Panc1 (cell line): ENCODE data around the gene CNTN5. TPM values are rescaled to one million over a fixed set of nuclear protein-coding genes. Genes with fewer than 3 reads are reported as not detected.

Source experiments
- ATAC-seq: fragments of 200-7000 bp; cut with Tn5 transposase; 2 replicates; pipeline ENCODE4 v1.9.1; 2020; ENCODE audit warnings: mild to moderate bottlenecking, moderate library complexity
- BruUV-seq: library from RNA; stranded (reverse); fragments of 400-500 nt; replicated peaks from 2 replicates; lab custom pipeline; 2021; lab: Mats Ljungman, UMichigan
- CTCF ChIA-PET: fragments of 300-600 bp; sonication (Branson Sonifier 250); formaldehyde crosslinking; loops from one replicate; lab custom pipeline; 2022; ENCODE audit warnings: antibody characterized with exemption; lab: Charles Lee
- POLR2A ChIA-PET: fragments of 300-600 bp; sonication (Branson Sonifier 250); formaldehyde crosslinking; loops from one replicate; lab custom pipeline; 2022; ENCODE audit warnings: antibody characterized with exemption; lab: Charles Lee
- DNase-seq: peaks from one replicate; pipeline ENCODE4 v3.0.0-alpha.2; 2010; ENCODE audit warnings: low read depth, low spot score
- H3K27ac ChIP-seq: 2 replicates; pipeline ENCODE4 v1.5.1; 2011; ENCODE audit warnings: mild to moderate bottlenecking, low read length, inconsistent platforms
- H3K27me3 ChIP-seq: fragments of 200-500 bp; sonication (Bioruptor generic); 2 replicates; pipeline ENCODE4 v1.6.0; 2014; ENCODE audit warnings: low read length, inconsistent platforms; ENCODE audit not compliant: control insufficient read depth, insufficient read depth
- H3K36me3 ChIP-seq: fragments of 200-500 bp; sonication (Bioruptor generic); 2 replicates; pipeline ENCODE4 v1.5.1; 2014; ENCODE audit warnings: inconsistent platforms, mild to moderate bottlenecking, low read length, moderate library complexity; ENCODE audit not compliant: control insufficient read depth, insufficient read depth
- H3K4me1 ChIP-seq: 2 replicates; pipeline ENCODE4 v1.5.1; 2011; ENCODE audit warnings: inconsistent platforms, mild to moderate bottlenecking, low read length, moderate library complexity; ENCODE audit not compliant: control insufficient read depth, insufficient read depth
- H3K4me3 ChIP-seq, 2 experiments: 2 replicates each; pipeline ENCODE4 v1.5.1; 2011 to 2012; ENCODE audit warnings: low read depth in 2 of 2, low read length in 2 of 2, mild to moderate bottlenecking in 2 of 2, inconsistent platforms in 1 of 2, moderate library complexity in 1 of 2
- H3K9me3 ChIP-seq: fragments of 200-500 bp; sonication (Bioruptor generic); 2 replicates; pipeline ENCODE4 v1.5.1; 2014; ENCODE audit warnings: low read depth, mild to moderate bottlenecking, inconsistent platforms, low read length, moderate library complexity; ENCODE audit not compliant: control insufficient read depth, insufficient read depth
- POLR2AphosphoS5 ChIP-seq: IDR thresholded peaks from 2 replicates; pipeline ENCODE4 v1.6.1; 2012; ENCODE audit warnings: mild to moderate bottlenecking, low read depth, low read length, moderate library complexity
- SIN3A ChIP-seq: IDR thresholded peaks from 2 replicates; pipeline ENCODE4 v1.6.1; 2012; ENCODE audit warnings: low read depth, mild to moderate bottlenecking, low read length, moderate library complexity, borderline replicate concordance; ENCODE audit not compliant: insufficient read depth
- TCF7L2 ChIP-seq: IDR thresholded peaks from 2 replicates; pipeline ENCODE4 v1.6.1; 2011; ENCODE audit warnings: mild to moderate bottlenecking, low read depth, low read length, inconsistent platforms
- in situ Hi-C: cut with HindIII; loops from 2 replicates; pipeline ENCODE4 v1.10.0; 2016; ENCODE audit warnings: low sequenced_read_pairs, low pct_unique_long_range_greater_than_20kb
- intact Hi-C: fragments of 100-400 bp; cut with micrococcal nuclease; formaldehyde crosslinking; loops from one replicate; pipeline ENCODE4 v1.10.0; 2022; ENCODE audit not compliant: unreplicated experiment
- total RNA-seq: library from RNA; stranded (reverse); gene quantifications from one replicate; pipeline ENCODE4 v1.2.1, GENCODE V29; 2021; ENCODE audit not compliant: unreplicated experiment
- TF ChIP-seq, protein P1 (sequence below): fragments of 450-650 bp; IDR thresholded peaks from 2 replicates; pipeline ENCODE4 v1.5.1; 2017; ENCODE audit warnings: mild to moderate bottlenecking
- TF ChIP-seq, protein P2 (sequence below), 2 experiments: IDR thresholded peaks; 2 replicates each; pipeline ENCODE4 v1.6.1; 2011 to 2012; ENCODE audit warnings: low read depth in 2 of 2, control low read depth in 1 of 2, low read length in 1 of 2, mild to moderate bottlenecking in 1 of 2, moderate library complexity in 1 of 2; ENCODE audit not compliant: insufficient read depth in 1 of 2

Gene CNTN5
- total RNA-seq, 1 experiment from 2014 or later: not detected

DNA sequence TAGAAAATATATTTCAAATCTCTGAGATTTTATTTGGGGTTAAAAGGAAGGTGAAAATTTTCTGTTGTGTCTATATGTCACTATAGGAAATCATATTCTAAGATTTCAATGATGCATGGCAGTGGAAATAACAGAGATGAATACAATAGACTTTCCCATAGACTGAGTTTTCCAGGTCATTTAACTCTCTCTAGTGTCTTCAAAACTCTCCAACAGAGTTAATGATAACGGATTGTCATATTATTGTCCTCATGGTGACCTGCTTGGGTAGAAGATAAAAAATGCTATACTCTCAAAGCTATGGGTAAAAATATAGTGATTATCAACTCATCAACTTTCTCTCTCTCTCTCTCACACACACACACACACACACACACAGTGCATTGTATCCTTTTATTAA, 312.9 kb downstream of the CNTN5 start:
- Histone ChIP-seq H3K9me3 (no peaks in the 10 kb centered on the region), H3K27ac (no peak overlapping the region), H3K27me3 (no peaks in the 10 kb centered on the region), H3K4me3 (no peak overlapping the region), H3K36me3 (no peaks in the 10 kb centered on the region), H3K4me1 (no peaks in the 10 kb centered on the region)
- intact Hi-C loops (no loop called here), in situ Hi-C loops (no loop called here)
- CTCF ChIA-PET: interaction anchor here (0.6 kb wide), 1 partner anchor 16 kb away, joined by 3 read pairs; no protein-coding TSS in a partner anchor
- TF ChIP-seq, protein P1, sequence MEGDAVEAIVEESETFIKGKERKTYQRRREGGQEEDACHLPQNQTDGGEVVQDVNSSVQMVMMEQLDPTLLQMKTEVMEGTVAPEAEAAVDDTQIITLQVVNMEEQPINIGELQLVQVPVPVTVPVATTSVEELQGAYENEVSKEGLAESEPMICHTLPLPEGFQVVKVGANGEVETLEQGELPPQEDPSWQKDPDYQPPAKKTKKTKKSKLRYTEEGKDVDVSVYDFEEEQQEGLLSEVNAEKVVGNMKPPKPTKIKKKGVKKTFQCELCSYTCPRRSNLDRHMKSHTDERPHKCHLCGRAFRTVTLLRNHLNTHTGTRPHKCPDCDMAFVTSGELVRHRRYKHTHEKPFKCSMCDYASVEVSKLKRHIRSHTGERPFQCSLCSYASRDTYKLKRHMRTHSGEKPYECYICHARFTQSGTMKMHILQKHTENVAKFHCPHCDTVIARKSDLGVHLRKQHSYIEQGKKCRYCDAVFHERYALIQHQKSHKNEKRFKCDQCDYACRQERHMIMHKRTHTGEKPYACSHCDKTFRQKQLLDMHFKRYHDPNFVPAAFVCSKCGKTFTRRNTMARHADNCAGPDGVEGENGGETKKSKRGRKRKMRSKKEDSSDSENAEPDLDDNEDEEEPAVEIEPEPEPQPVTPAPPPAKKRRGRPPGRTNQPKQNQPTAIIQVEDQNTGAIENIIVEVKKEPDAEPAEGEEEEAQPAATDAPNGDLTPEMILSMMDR: no peak
- TF ChIP-seq SIN3A (no peak), TCF7L2 (no peak), POLR2AphosphoS5 (no peak)
- TF ChIP-seq, protein P2, sequence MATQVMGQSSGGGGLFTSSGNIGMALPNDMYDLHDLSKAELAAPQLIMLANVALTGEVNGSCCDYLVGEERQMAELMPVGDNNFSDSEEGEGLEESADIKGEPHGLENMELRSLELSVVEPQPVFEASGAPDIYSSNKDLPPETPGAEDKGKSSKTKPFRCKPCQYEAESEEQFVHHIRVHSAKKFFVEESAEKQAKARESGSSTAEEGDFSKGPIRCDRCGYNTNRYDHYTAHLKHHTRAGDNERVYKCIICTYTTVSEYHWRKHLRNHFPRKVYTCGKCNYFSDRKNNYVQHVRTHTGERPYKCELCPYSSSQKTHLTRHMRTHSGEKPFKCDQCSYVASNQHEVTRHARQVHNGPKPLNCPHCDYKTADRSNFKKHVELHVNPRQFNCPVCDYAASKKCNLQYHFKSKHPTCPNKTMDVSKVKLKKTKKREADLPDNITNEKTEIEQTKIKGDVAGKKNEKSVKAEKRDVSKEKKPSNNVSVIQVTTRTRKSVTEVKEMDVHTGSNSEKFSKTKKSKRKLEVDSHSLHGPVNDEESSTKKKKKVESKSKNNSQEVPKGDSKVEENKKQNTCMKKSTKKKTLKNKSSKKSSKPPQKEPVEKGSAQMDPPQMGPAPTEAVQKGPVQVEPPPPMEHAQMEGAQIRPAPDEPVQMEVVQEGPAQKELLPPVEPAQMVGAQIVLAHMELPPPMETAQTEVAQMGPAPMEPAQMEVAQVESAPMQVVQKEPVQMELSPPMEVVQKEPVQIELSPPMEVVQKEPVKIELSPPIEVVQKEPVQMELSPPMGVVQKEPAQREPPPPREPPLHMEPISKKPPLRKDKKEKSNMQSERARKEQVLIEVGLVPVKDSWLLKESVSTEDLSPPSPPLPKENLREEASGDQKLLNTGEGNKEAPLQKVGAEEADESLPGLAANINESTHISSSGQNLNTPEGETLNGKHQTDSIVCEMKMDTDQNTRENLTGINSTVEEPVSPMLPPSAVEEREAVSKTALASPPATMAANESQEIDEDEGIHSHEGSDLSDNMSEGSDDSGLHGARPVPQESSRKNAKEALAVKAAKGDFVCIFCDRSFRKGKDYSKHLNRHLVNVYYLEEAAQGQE (IDR thresholded peaks at IDR 0.05; ENCODE audit: insufficient read depth in 1 of 2, low read depth in 2 of 2, low read length in 1 of 2): no peak
- no TSS peak for BruUV-seq
- ATAC-seq (no peak), DNase-seq (no peak)
- POLR2A ChIA-PET: no interaction called here

DNA sequence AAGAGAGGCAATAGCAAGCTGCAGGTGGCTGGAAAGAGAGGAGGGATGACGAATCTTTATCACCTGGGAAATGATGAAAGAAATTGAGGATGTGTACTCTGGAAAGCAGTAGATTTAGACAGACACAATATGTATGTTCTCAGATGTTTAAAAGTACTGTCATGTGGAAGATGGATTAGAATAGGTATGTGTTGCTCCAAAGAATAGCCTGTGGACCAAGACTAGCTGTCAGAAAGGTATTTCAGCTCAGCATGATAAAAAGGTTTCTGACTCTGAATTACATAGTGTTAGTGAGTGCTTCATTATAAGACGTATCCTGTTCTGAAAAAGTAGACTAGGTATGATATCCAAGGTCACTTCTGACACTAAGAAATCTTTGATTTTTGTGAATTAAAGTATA, 322.4 kb downstream of the CNTN5 start:
- Histone ChIP-seq H3K4me3 (no peak overlapping the region), H3K4me1 (no peaks in the 10 kb centered on the region), H3K36me3 (no peaks in the 10 kb centered on the region), H3K9me3 (peaks cover 3% of the 10 kb centered on the region; the same call in 1 of the 2 replicates), H3K27me3 (no peaks in the 10 kb centered on the region), H3K27ac (no peak overlapping the region)
- DNase-seq (no peak), ATAC-seq (no peak)
- ChIA-PET POLR2A (no interaction called here), CTCF (no interaction called here)
- intact Hi-C loops: no loop called here
- TF ChIP-seq SIN3A: no peak
- TF ChIP-seq TCF7L2: no peak
- TF ChIP-seq POLR2AphosphoS5: no peak
- TF ChIP-seq, protein P1: no peak
- TF ChIP-seq, protein P2 (IDR thresholded peaks at IDR 0.05; ENCODE audit: insufficient read depth in 1 of 2, low read depth in 2 of 2, low read length in 1 of 2): no peak
- in situ Hi-C loops: no loop called here
- no TSS peak for BruUV-seq
